T-helper 22 cell (primary cell): ENCODE results near the gene TBC1D10A.

Experiments
- DNase-seq: peaks from one replicate; pipeline ENCODE4 v3.0.0-alpha.2; 2020; ENCODE audit warnings: low read depth

The TBC1D10A gene

DNA sequence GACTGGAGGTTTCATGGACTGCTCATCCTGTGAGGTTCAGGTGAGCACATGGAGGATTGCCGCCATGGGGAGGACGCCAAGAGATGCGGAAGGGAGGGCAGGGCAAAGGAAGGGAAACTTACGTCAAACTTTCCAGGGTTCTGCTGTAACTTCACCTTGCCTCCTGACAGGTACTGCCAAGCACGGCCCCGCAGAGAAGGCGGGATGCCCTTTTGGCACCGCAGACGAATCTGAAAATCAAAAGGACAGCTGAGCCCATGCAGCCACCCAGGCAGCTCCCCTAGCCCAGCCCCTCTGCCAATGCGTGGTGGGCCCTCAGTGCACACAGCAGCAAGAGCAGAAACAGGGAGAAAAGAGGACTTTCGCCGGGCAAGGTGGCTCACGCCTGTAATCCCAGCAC, 27.4 kb downstream of the TBC1D10A start:
- no peak for DNase-seq

DNA sequence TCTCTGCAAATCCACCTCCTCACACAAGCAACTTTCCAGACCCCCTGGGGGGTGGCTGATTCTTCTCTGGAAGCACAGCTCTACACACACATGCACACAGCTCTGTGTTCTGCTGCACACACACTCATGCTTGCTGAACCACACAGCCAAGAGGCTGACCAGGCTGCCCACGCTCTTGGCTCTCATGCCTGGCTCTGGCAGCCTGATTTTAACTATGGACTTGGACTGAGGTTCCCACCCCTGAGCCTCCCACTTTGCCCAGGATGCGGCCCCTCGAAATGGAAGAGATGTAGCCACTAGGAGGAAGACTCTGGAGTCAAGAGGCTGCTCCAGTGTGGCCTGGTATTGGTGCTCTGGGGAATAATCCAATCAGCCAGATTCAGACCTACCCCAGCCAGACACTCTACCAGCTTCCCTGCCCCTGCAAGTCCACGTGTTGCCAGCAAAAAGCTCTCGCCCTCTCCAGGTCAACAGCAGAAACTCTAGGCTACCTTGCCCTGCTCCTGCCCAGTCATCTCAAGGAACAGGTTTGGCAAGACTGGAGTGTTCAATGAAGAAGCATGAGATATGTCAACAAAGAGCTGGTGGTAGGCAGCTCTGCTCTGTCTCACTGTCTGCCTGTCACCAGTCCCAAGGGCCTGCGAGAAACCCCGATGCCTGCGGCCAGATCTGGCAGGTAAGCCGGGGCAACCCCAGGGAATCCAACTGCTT, 28.6 kb downstream of the TBC1D10A start:
- DNase-seq: no peak

DNA sequence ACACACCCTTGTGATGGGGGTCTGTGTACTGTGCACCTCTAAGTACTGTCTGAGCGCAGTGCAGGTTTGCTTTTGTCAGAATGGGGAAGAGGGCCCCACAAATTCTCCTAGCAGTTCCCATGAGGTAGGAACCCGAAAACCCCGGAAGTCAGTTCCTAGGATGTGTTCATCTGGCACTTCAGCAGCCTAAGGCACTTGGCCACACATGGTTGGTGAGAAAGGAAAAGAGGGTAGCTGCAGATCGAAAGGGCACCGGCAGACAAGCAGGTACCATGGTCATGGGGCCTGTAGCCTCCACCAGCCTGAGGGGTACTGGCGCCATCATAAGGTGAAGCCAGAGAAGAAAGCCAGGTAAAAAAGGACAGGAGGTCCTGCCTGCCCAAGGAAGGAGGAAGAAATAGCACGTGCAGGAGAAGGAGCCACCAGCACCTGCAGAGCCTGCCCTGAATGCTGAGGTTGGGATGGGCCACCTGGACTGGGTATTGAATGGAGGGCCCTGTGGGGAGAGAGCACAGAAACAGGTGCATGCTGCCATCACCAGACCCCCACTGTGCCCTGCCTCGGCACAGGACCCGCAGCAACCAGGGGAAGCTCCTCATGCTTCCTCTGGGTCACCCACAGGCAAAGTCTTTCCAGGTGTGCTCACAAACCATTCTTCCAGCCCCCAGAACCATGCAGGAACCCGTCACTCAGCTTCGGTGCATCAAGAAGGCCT, 29.3 kb downstream of the TBC1D10A start:
- no peak for DNase-seq

DNA sequence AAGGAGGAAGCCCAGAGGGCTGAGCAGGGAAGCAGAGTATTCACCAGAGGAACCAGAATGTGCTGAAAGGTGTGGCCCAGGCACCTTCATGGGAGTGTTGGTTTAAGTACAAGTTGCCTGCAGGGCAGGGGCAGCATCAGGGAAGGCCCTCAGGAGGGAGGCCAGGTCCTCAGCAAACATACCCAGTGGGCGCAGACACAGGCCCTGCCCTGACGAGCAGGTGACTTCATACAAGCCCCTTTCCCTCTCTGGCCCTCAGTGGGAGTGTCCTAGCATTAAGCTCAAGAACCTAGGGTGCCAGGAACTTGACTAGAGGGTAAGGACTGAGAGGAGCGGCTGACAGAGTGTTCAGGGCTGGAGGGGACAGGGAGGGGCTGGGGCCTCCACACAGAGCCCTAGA, 29.9 kb downstream of the TBC1D10A start:
- DNase-seq: no peak

DNA sequence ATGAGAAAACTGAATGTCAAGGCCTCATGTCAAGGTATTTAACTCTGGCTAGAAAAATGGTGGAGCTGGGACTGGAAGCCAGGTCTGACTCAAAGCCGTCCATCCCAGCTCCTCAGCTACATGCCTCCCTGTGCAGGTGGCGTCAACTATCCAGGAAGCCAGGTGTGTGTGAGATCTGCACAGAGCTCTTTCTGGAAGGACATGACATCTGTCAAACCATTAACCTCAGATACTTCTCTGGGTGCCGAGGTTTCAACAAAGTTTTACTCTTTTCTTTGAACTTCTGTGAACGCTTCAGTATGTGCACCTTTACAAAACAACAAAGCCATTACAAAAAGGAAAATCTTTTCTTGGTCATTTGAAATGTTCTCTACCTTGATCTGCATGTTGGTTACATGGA, 30.4 kb downstream of the TBC1D10A start:
- DNase-seq: no peak

DNA sequence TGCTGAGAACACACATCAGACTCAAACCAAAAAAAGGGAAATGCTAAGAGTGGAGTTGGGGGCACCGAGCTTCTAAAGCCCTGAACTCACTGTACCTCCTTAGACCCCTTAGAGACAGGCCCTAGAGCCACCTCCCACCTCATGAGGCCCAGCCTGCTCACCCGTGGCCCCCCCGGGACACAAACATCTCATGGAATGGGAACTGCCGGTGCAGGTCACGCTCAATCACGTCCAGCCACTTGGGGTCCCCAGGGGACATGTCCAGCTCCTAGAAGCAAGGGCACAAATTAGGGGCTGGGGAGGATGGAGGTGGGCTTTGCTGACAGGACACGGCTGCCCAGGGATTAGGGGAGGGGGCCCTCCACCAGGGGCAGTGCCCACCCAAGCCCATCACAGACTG, 31.2 kb downstream of the TBC1D10A start:
- no peak for DNase-seq

DNA sequence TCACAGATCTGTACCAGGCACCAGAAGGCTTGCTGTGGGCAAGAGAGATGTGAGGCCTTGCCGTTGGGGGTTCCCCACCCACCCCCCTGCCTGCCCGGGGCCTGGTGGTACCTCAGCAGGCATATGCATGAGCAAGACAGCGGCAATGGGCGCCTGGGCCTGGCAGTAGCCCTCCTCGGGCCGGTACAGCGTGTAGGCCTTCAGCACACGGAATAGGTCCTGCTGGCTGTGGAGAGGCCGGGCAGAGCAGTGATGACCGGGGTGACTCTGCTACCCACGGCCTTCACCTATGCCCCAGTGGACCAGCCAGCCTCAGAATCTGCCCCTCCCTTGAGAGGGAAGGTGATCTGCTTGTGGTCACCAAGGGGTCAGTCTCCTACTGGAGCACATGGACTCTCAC, 31.9 kb downstream of the TBC1D10A start:
- no peak for DNase-seq

DNA sequence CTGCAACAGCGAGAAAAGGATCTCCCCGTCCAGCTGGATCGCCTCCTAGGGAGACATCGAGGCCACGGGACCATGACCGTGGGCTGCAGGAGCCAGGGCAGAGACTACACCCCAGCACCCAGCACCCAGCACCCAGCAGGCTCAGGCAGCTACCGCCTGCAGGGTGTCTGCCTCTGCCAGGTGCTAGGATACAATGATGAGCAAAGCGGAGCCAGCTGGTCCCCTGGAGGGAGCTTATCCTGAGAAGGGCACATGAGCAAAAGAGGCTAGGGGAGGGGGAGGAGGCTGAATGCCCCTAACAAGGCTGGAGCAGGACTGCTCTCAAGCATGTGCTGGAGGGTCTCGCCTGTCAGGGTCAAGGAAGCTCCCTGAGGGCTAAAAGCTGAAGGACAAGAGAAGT, 32.7 kb downstream of the TBC1D10A start:
- DNase-seq: no peak

DNA sequence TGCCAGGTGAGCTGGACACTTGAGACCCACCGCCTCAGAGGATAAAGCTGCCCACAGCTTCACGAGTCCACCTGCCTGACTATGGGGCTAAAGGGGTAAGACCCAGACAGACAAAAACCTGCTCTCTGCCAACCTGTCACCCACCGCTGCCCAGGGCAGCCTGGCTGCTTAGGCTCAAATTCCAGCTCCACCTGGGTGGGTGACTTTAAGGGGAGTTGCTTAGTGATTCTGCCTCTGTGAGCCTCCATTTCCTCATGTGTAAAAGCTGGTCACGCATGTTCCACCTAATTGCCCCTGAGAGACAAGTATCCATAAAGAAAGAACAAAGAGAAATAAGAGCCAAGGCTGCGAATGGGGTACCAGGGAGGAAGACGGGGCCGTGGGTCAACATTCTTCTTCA, 33.7 kb downstream of the TBC1D10A start:
- no peak for DNase-seq

DNA sequence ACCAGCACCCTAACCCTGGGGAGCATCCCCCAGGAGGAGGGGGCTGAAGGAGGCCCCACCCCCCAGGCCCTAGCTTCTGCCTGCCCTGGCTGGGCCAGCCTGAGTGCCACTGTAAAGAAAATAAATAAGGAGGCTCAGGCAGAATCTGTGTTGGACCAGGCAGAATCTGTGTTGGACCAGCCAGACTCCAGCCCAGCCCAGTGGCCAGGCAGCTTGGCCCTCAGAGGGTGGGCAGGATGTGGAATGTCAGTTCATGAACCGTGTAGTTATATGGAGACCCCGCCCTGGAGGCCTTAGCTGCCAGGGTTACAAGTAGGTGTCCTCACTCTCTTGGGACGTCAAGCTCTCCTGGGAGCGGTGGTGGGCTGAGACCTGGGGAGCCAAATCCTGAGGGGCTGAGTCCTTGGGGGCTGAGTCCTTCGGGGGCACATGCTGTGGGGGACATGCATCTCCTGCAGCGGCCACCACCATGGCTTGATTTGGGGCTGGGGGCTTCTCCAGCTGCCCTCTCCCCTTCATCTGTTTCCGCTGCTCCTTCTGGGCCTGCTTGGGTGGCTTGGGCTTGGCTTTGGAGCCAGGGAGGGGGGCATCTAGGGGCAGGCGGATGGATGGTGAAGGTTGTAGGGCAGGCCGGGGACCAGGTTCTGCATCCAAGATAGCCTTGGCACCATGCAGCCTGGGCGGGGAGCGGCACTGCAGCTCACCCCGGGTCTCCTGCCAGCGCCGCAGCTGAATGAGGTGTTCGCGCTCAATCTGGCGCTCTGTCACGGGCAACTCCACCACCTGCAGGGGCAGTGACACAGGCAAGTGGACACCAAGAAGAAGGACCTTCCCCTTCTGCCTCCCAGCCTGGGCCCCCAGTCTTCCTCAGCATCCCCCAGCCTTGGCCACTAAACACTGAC, 34.4 kb downstream of the TBC1D10A start:
- DNase-seq: no peak

DNA sequence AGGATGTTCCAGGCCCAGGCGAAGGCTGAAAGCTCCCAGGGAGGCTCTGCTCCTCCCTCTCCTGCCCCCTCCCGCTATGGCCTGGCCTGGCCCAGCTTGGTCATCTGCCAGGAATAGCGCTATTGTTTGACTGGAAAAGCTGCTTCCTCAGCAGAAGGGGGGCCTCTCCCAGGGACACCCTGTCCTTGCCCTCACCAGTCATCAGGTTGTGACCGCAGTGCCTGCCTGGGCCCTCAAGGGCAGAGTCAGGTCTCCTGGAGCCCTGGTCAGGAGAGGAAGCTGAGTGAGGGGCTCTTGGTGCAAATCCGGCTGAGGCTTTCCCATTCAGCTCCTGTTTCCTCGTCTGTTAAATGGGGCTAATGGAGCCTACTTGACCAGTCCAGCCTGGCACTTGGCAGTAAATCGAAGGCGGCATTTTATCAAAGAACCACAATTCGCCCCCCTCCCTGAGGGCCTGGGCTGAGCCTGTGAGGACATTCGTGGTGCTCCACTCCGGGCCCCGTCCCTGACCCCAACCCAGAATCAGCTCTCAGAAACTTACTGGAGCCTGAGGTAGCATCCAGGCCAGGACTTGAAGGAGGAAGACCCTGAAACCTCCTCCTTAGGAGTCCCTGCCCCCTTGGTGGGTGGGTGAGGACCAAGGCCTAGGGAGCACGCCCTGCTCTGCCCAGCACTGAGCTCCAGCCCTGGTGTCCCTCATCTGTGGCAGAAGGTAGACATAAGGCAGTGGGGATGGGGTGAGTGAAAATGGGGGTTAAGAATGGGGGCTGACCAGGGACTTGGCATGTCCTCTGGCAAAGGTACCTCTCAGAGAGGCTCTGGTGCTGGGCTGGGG, 35.5 kb downstream of the TBC1D10A start:
- no peak for DNase-seq

DNA sequence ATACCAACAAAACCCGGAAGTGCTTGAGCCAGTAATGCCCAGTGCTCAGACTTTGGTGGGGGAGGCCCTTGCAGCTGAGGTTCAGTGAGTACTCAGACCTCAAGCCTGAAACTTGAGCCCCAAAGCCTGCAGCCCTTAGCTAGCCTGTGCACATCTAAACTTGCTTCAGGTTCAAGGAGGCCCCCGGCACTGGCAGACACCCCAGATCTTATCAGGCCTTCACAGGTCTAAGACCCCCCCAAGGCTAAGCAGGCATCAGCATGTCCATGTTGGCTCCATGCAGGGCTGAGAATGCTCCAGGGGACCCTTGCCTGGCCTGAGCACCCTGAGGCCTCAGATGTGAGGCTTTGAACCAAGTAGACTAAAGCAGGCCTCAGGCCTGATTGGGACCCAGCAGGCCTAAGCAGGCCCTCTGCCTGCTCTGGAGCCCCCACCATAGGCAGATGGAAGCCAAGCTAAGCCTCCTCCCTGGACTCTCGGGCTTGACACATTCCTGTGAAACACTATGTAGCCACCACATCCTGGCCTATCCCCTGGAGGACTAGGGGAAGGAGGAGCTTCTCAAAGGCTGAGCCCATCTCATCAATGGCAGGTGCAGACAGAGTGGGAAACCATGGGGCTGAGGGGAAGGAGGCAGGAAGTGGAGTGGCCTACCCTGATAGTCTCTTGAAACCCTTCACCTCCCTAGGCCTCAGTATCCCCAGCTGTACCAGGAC, 36.2 kb downstream of the TBC1D10A start:
- DNase-seq: no peak

DNA sequence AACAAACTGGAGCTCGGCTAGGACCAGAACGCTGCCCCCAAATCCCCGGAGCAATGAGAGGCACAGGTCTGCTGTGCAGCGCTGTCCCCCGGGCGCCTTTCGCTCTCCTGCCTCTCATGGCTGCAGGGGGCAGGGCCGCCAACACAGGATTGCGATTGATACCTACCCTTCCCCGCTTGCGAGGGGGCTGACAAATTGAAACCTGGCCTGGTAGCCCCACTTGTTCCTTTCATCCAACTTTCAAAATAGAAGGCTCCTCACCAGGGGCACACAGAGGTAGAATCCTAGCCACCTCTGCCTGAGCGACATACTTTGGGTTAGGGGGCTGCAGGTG, 36.8 kb downstream of the TBC1D10A start:
- no peak for DNase-seq

DNA sequence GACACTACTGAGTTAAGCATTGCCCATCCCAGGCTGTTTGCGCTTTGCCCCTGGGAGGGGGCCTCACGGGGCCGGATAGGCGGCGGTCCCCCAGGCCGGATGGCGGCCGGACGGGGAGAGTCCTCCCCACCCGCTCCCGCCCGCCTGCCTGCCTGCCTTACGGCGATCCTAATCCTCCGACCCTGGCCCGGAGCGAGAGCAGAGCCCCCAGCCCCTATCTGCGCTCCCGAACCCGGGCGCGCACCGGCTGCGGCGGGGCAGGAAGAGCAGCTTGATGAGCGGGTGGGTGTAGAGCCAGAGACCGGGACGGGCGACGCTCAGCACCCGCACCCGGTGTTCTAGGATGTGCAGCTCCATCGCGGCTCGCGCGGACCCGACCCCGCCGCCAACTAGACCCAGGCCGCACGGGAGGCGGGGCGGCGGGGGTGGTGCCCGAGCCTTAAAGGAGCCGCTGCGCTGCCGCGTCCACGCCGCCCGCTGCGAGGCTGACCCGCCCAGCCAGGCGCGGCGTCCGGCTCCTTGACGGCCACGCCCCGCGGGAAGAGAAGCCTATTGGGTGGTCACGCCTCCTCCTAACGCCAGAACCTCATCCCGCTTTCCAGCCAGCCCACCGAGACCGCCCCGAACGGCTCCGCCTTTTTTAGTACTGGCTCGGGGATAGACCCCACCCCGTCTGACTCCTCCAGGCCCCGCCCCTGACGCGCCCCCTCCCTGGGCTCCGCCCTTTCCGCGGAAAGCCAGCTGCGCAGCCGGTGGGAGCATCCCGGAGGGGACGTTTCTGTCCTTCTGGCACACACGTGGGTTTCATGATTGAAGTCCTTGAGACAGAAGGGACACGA, 37.4 kb downstream of the TBC1D10A start, which contains the start of gene CASTOR1:
TSS of gene CASTOR1 (minus strand) at position 365 of the 839 bp plus-strand sequence. CDS start at position 357, 8 bp downstream.
- peak; percentile 89 for DNase-seq

DNA sequence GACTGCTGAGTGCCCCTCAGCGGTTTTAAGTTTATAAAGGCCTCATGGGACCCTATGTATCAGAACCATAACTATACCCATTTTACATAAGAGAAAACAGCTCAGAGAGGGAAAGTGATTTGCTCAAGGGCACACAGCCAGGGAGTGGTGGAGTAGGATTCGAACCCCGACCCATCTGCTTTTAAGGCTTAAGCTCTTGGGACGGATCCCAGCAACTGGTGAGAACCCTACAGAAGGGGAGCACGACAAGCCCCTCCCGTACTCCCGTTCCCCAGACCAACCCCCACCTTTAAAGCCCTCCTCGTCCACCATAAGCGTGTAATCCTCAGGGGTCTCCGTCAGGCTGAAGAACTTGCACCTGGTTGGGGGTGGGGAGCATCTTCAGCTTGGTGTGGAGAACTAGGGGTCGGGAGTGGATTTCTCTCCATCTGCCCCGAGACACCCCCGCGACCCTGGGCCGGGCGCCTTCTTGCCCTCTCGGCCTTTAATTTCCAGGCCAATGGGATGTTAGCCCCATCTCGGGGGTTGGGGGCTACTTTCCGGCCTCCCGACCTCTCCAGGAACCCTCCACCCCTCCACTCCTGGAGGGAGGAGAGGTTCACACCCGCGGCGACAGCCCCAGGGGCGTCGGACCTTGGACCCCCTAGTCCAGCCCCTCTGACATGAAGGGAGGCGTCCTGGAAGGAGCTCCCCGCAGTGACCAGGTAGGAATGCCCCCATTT, 38.2 kb downstream of the TBC1D10A start:
- DNase-seq: no peak

DNA sequence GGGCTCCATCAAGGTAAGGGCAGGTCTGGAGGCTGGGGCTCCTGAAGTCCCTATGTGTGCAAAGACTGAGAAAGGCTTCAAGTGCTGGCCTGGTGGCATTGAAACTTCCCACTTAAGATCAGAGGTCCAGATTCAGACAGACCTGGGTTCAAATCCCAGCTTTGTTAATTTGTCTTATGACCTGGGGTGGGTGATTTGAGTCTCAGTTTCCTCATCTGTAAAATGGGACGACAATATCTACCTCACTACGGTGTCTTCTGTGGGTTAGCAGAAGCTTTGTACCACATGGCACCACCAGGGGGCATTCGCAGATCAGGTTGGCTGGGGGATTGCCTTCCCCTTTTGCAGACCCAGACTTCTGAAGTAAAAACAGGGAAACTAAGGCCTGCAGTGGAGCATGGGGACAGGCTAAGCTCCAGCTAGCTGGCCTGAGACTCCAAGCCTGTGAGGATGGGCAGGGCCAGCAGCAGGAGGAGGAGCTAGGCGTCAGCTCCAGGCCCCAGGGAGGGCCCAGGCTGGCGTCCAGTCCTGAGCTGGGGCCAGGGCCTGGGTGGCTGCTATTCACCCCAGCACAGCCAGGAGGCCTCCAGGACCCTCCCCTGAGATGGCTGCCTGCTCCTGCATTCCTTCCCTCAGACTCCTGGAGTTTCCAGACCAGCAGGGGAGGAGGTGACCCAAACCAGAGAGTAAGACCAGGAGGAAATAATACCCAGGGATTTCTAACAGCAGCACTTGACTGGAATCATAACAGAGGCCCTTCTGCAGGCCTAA, 38.9 kb downstream of the TBC1D10A start:
- DNase-seq: peak; percentile 64

DNA sequence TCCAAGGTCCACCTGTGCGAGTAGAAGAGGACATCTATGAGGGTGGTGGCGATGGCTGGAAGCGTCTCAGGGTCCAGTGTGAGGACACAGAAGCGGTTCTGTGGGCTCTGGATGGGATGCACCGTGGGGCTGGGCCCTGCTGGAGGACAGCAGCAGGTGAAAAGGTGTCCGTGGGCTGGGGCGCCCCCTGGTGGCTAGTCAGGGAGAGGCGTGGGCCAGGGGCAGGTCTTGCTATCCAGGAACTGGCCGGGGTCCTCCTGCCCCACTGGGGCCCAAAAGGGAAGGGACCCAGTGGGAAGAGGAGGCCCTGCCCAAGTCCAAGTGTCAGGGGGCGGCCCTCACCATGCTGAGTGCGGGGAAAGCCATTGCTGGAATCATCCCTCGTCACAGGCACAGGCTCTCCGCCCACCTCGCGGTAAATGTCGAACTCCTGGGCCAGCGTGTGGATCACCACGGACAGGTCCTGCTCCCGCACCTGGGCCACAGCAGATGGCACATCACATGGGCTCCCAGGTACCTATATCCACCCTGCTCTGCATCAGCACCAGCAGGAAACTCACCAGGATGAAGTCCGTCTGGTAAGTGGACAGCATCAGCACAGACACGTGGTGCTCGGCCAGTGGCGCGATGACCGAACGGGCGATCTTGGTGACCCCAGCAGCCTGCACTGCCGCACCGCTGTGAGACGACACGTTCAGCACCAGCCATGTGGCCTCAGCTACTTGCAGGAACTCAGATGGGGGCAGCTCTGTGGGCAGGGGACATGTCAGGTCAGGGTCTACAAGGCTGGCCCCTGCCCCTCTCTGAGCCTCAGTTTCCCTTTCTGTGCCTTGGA, 39.7 kb downstream of the TBC1D10A start:
- DNase-seq: peak; percentile 61

DNA sequence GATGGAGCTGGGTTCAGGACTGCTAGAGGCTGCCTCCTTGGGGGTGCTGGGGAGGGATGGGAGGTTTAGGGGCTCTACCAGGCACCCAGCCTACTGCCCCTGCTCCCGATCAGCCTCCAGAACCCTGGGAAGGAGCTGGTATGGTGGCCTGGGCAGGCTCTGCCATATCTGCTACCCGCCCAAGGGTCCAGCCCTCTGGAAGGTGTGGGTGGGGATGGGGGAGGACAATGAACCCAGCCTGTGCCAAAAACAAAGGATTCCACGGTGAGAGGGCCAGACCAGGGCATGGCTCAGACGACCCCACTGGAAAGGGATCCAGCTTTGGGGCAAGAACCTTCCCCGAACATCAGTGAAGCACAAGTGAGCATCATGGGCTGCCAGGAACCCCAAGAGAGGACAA, 40.4 kb downstream of the TBC1D10A start:
- DNase-seq: no peak
